ENCODE results near the gene STMN3. TPM values are rescaled to one million over a fixed set of nuclear protein-coding genes. Genes with fewer than 3 reads are reported as not detected.
A peak's percentile ranks its signal among the peaks of the same experiment; 100 is the strongest.

STMN3 gene
- total RNA-seq, 1 donor from 2014 or later, result 4.6 TPM

DNA sequence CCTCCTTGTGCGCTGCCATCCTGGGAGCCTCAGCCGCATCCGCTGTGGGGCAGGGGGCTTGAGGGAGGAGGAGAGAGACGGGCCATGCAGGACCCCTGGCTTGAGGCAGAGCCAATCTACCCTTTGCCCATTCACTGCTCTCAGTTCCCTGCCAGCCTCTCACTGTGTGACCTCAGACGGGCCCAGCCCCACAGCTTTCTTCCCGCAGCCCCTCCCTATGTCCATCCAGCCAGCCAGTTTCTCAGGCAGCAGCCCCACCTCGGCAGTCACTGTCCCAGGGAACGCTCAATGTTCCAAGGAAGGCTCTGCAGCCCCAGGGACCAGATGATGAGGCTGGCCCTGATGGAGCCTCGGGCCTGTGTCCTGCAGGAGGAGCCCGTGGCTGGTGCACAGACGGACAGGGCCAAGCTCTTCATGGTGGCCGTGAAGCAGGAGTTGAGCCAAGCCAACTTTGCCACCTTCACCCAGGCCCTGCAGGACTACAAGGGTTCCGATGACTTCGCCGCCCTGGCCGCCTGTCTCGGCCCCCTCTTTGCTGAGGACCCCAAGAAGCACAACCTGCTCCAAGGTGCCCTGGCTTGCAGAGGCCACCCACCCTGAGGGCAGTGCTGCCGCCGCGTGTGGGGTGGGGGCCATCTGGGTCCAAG lies 39.3 kb upstream of the STMN3 start:
- no peak for ATAC-seq

GRCh38 chr20:63691711-63692435 lies 38.6 kb upstream of the STMN3 start:
- ATAC-seq, result no peak

DNA sequence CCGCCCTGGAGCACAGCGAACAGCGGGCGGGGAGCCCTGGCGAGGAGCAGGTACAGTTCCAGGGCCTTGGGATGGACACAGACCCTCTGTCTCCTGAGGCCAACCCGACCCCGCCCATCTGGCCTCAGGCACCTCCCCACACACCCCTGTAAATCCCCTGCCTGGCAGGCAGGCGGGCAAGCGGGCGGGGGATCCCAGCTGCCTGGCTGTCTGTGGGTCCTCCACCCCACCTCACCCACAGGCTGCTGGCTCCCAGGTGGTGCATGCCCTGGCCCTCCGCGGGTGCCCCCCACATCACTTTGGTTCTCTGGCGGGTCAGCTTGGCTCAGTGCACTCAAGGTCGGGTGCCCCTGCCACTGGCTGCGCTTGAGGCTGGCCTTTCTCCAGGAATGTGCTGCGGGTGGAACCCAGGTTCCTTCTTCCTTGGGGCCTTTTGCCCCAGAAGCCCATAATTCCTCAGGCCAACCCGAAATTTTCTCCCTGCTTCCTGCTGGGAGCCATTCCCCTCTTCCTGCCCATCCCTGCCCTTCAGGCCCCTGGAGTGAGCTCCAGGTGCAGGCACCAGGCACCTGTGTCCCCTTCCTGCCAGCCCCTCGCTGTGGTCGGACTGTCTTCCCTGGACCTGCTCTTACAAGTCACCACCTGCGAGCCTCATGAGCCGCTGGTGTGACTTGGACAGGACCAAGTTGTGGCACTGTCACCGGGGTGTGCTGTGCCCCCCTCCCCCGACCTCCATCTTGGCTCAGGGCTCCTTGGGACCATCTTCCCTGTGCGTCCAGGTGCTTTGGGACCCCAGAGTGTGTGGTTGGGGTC lies 37.9 kb upstream of the STMN3 start:
- ATAC-seq, result no peak

DNA sequence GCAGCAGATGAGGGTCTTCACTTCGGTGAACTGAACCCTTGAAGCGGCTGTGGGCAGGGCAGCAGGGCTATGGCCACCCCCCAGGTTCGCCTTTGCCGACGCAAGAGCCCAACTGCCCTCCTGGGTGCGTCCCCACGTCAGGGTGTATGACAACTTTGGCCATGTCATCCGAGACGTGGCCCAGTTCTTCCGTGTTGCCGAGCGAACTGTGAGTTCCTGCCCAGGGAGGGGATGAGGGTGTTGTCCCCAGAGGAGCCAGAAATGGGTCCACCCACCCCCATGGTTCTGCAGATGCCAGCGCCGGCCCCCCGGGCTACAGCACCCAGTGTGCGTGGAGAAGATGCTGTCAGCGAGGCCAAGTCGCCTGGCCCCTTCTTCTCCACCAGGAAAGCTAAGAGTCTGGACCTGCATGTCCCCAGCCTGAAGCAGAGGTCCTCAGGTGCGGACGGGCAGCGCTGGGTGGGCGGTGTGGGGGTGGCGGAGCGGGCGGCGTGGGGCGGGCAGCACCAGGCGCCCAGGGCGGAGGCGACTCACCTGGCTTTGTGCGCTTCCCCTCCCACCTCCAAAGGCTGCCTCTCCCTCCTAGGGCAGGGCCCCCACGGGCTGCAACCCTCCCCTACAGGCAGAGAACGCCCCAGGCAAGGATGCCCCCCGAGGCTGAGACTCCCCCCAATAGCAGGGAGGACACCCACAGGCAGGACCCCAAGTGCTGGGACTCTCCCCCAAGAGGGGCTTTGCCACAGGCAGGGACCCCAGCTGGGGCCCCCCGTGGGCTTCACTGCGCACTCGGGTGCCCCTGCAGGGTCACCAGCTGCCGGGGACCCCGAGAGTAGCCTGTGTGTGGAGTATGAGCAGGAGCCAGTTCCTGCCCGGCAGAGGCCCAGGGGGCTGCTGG lies 37.0 kb upstream of the STMN3 start:
- ATAC-seq, result no peak

DNA sequence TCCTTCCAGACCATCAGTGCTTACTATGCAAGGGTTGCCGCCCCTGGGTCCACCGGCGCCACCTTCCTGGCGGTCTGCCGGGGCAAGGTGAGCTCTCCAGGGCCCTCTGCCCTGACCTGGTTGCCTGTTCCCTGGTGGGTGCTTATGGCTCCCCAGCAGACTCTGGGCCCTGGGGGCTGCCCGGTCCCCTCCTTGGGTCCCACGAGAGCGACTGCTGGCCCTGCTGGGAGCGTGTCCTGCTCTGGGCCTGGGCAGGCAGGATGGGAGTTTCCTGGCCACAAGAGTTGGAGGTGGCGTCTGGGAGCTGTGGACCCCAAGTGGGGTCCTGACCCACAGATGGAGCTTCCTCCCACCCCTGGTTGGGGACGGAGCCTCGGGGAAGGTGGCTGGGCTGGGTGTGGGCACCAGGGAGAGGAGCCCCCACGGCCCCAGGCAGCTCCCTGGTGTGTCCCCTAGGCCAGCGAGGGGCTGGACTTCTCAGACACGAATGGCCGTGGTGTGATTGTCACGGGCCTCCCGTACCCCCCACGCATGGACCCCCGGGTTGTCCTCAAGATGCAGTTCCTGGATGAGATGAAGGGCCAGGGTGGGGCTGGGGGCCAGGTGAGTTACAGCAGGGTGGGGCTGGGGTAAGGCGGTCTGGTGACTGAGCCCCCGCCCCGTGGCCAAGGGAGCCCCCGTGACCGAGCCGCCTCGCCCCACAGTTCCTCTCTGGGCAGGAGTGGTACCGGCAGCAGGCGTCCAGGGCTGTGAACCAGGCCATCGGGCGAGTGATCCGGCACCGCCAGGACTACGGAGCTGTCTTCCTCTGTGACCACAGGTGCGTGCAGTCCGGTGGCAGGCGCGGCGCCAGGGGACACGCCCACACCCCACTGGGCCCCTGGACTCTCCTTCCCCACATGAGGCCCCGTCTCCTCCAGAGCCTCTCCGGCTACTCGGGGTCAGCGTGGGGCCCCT lies 36.1 kb upstream of the STMN3 start:
- no peak for ATAC-seq

- no peak for ATAC-seq
Observed at GRCh38 chr20:63688228-63689045, 35.2 kb upstream of the STMN3 start.

GRCh38 chr20:63687419-63688178 lies 34.4 kb upstream of the STMN3 start:
- no peak for ATAC-seq

GRCh38 chr20:63686492-63687321 lies 33.5 kb upstream of the STMN3 start:
- peak; percentile 32 for ATAC-seq

DNA sequence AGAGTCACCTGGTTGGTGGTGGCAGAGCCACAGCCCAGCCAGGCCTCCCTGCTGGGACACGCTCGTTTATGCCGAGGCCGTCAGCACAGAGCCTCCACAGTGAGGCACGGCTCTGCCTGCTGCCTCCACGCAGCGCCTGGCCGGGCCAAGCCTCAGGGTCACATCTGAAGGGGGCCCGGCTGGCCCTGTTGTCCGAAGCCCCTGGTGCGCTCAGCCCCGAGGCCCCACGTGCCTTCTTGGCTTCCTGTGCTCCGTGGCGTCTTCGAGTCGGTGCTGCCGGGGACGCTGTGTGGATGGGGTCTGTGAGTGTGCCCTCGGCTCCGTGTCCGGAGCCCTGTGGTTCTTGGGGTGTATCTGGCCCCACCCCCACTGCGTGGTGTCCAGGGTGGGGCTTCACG lies 32.9 kb upstream of the STMN3 start:
- no peak for ATAC-seq

DNA sequence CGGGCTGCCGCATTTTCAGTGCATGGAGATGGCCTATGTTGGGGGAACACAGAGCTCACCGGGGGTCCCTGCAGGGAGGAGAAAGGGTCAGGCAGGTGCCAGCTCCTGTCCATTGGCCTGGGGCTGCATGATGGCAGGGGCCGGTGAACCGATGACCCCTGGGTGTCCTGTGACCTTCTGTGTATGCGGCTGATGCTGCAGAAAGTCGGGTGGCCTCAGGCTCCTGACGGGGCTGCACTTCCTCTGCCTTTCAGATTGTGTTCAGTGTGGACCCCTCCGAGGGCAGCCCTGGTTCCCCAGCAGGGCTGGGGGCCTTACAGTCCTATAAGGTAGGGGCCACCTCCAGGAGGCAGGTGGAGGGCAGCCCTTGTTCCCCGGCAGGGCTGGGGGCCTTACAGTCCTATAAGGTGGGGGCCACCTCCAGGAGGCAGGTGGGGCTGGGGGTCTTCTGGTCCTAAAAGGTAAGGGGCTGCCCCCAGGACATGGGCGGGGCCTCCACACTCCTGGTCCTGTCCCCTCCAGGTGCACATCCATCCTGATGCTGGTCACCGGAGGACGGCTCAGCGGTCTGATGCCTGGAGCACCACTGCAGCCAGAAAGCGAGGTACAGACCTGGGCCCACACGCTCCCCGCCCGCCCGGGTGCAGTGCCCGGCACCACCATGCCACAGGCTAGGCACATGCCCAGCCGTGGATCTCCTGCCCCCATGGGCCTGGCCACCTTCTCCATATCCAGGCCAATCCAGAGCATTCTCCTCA lies 32.2 kb upstream of the STMN3 start:
- ATAC-seq, result no peak

- peak; percentile 90 for ATAC-seq
Observed at GRCh38 chr20:63682384-63683139, 29.3 kb upstream of the STMN3 start.

GRCh38 chr20:63681609-63682142 lies 28.5 kb upstream of the STMN3 start:
- ATAC-seq, result no peak

- no peak for ATAC-seq
Observed at GRCh38 chr20:63680857-63681608, 27.8 kb upstream of the STMN3 start.

DNA sequence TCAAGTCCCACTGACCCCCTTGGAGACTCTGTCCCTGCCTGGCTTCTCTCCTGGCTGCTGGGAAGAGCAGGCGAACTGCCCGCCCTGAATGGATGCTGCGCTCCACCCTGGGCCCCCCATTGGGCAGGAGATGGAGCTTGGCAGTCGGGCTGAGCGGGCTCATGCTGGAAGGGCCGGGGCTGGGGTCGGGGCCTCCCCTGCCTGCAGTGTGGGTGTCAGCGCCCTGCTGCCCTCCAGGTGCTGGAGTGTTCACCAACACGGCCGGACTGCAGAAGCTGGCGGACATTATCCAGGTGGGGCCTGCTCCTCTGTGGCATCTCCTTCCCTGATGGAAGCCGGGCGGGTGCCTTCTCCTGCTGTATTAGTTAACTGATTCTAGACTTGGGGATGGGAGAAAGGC lies 27.2 kb upstream of the STMN3 start:
- ATAC-seq, result no peak

DNA sequence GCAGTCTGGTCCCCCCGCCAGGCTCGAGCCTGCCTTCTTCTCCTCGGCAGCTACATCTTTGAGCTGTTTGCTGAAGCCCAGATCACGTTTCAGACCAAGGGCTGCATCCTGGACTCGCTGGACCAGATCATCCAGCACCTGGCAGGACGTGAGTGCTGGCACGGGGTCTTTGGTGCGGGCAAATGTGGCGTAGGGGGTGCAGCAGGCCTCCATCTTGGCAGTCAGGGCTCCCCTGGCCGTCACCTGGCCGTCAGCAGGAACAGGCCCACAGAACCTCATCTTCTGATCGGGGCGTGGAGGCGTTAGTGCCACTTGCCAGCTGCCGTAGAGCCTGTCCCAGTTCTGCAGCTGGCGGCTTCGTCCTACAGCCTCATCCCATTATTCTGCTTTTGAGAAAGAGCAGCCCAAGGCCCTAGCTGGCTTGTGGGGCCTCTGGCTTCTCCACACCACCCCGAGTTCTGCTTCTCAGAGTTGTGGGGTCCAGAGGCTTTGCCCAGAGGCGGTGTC lies 26.6 kb upstream of the STMN3 start:
- no peak for ATAC-seq
